Measurements from ENCODE around the gene DOK3. TPM values are rescaled to one million over a fixed set of nuclear protein-coding genes. Genes with fewer than 3 reads are reported as not detected.

DOK3 gene
- total RNA-seq, 2 experiments from 2014 or later, result 7.3 to 7.8 TPM

GRCh38 chr5:177494346-177495195, 15.1 kb downstream of the DOK3 start:
- CTCF ChIA-PET, result interaction anchor here (1.3 to 4.4 kb wide), 9 partner anchors 14 to 185 kb away, joined by 3 to 19 read pairs (median 6); no protein-coding TSS in a partner anchor

GRCh38 chr5:177493795-177494345, 15.8 kb downstream of the DOK3 start:
- no peaks in the 10 kb centered on the region for H3K9me3 Mint-ChIP-seq (ENCODE audit: insufficient read depth)
- POLR2A ChIA-PET, result interaction anchor here (1.2 to 2.9 kb wide), 3 partner anchors 9 to 67 kb away, joined by 3 to 12 read pairs (median 5); no protein-coding TSS in a partner anchor

More at GRCh38 chr5:177494346-177495195, 15.1 kb downstream of the DOK3 start:
- peaks cover 54% of the 10 kb centered on the region for H3K4me1 Mint-ChIP-seq (ENCODE audit: low read depth)
- no peak for DNase-seq
- no peak for ATAC-seq
- peaks cover 14% of the 10 kb centered on the region for H3K27me3 Mint-ChIP-seq (ENCODE audit: low read depth)
- H3K4me3 Mint-ChIP-seq, result no peak overlapping the region
- POLR2A ChIA-PET, result interaction anchor here (1.9 to 2.9 kb wide), 2 partner anchors 9 to 16 kb away, joined by 5 to 12 read pairs; no protein-coding TSS in a partner anchor
- peak overlapping the region; percentile 84 for H3K27ac Mint-ChIP-seq
- no peaks in the 10 kb centered on the region for H3K9me3 Mint-ChIP-seq (ENCODE audit: insufficient read depth)
- peaks cover 24% of the 10 kb centered on the region for H3K36me3 Mint-ChIP-seq (ENCODE audit: low read depth)

GRCh38 chr5:177492841-177493240, 16.8 kb downstream of the DOK3 start:
- ChIA-PET CTCF (interaction anchor here (0.6 to 4.4 kb wide), 9 partner anchors 9 to 103 kb away, joined by 3 to 19 read pairs (median 7); no protein-coding TSS in a partner anchor), POLR2A (interaction anchor here (0.8 to 2.9 kb wide), 4 partner anchors 15 to 66 kb away, joined by 3 to 12 read pairs (median 3); no protein-coding TSS in a partner anchor)
- Mint-ChIP-seq H3K27me3 (ENCODE audit: low read depth) (peaks cover 1% of the 10 kb centered on the region), H3K36me3 (ENCODE audit: low read depth) (peaks cover 28% of the 10 kb centered on the region), H3K4me1 (ENCODE audit: low read depth) (peaks cover 43% of the 10 kb centered on the region), H3K9me3 (ENCODE audit: insufficient read depth) (no peaks in the 10 kb centered on the region), H3K27ac (peak overlapping the region; percentile 18), H3K4me3 (no peak overlapping the region)
- DNase-seq (no peak), ATAC-seq (no peak)

More at GRCh38 chr5:177493795-177494345, 15.8 kb downstream of the DOK3 start:
- H3K27ac Mint-ChIP-seq, result peak overlapping the region; percentile 84
- H3K36me3 Mint-ChIP-seq (ENCODE audit: low read depth), result peaks cover 24% of the 10 kb centered on the region
- ATAC-seq (no peak), DNase-seq (no peak)
- CTCF ChIA-PET, result interaction anchor here (1.3 to 4.4 kb wide), 8 partner anchors 15 to 184 kb away, joined by 3 to 19 read pairs (median 7); no protein-coding TSS in a partner anchor
- peaks cover 11% of the 10 kb centered on the region for H3K27me3 Mint-ChIP-seq (ENCODE audit: low read depth)
- H3K4me1 Mint-ChIP-seq (ENCODE audit: low read depth), result peaks cover 53% of the 10 kb centered on the region
- no peak overlapping the region for H3K4me3 Mint-ChIP-seq

GRCh38 chr5:177491983-177492746, 17.5 kb downstream of the DOK3 start:
- CTCF ChIA-PET, result interaction anchor here (0.6 to 4.4 kb wide), 9 partner anchors 9 to 102 kb away, joined by 3 to 19 read pairs (median 7); no protein-coding TSS in a partner anchor
- peaks cover 33% of the 10 kb centered on the region for H3K36me3 Mint-ChIP-seq (ENCODE audit: low read depth)
- DNase-seq (no peak), ATAC-seq (no peak)
- no peaks in the 10 kb centered on the region for H3K27me3 Mint-ChIP-seq (ENCODE audit: low read depth)
- H3K27ac Mint-ChIP-seq, result no peak overlapping the region
- POLR2A ChIA-PET, result interaction anchor here (0.8 to 2.9 kb wide), 3 partner anchors 14 to 32 kb away, joined by 3 to 12 read pairs (median 3); no protein-coding TSS in a partner anchor
- H3K4me1 Mint-ChIP-seq (ENCODE audit: low read depth), result peaks cover 41% of the 10 kb centered on the region
- H3K4me3 Mint-ChIP-seq, result no peak overlapping the region
- no peaks in the 10 kb centered on the region for H3K9me3 Mint-ChIP-seq (ENCODE audit: insufficient read depth)

GRCh38 chr5:177491429-177491945, 18.1 kb downstream of the DOK3 start:
- peaks cover 34% of the 10 kb centered on the region for H3K36me3 Mint-ChIP-seq (ENCODE audit: low read depth)
- H3K27me3 Mint-ChIP-seq (ENCODE audit: low read depth), result no peaks in the 10 kb centered on the region
- H3K27ac Mint-ChIP-seq, result no peak overlapping the region
- H3K4me3 Mint-ChIP-seq, result no peak overlapping the region
- no peaks in the 10 kb centered on the region for H3K9me3 Mint-ChIP-seq (ENCODE audit: insufficient read depth)
- ChIA-PET POLR2A (no interaction called here), CTCF (interaction anchor here (0.6 to 2.0 kb wide), 3 partner anchors 10 to 36 kb away, joined by 3 to 7 read pairs (median 3); no protein-coding TSS in a partner anchor)
- peaks cover 41% of the 10 kb centered on the region for H3K4me1 Mint-ChIP-seq (ENCODE audit: low read depth)
- ATAC-seq, result no peak
- no peak for DNase-seq

GRCh38 chr5:177490992-177491391, 18.6 kb downstream of the DOK3 start:
- DNase-seq (no peak), ATAC-seq (no peak)
- no peaks in the 10 kb centered on the region for H3K9me3 Mint-ChIP-seq (ENCODE audit: insufficient read depth)
- no peak overlapping the region for H3K27ac Mint-ChIP-seq
- H3K27me3 Mint-ChIP-seq (ENCODE audit: low read depth), result no peaks in the 10 kb centered on the region
- ChIA-PET CTCF (interaction anchor here (0.6 to 0.9 kb wide), 2 partner anchors 13 to 36 kb away, joined by 3 read pairs; no protein-coding TSS in a partner anchor), POLR2A (no interaction called here)
- H3K36me3 Mint-ChIP-seq (ENCODE audit: low read depth), result peaks cover 38% of the 10 kb centered on the region
- H3K4me3 Mint-ChIP-seq, result no peak overlapping the region
- H3K4me1 Mint-ChIP-seq (ENCODE audit: low read depth), result peaks cover 36% of the 10 kb centered on the region

- CTCF ChIA-PET, result interaction anchor here (0.9 to 1.4 kb wide), 2 partner anchors 35 to 87 kb away, joined by 3 read pairs; no protein-coding TSS in a partner anchor
- H3K4me1 Mint-ChIP-seq (ENCODE audit: low read depth), result peaks cover 31% of the 10 kb centered on the region
These were observed 19.2 kb downstream of the DOK3 start for GRCh38 chr5:177490311-177490991.

GRCh38 chr5:177489119-177489716, 20.4 kb downstream of the DOK3 start:
- Mint-ChIP-seq H3K9me3 (ENCODE audit: insufficient read depth) (no peaks in the 10 kb centered on the region), H3K27ac (no peak overlapping the region), H3K36me3 (ENCODE audit: low read depth) (peaks cover 40% of the 10 kb centered on the region), H3K4me3 (no peak overlapping the region), H3K27me3 (ENCODE audit: low read depth) (no peaks in the 10 kb centered on the region), H3K4me1 (ENCODE audit: low read depth) (peaks cover 18% of the 10 kb centered on the region)
- POLR2A ChIA-PET, result no interaction called here
- CTCF ChIA-PET, result interaction anchor here (1.2 to 2.1 kb wide), 5 partner anchors 8 to 86 kb away, joined by 3 to 10 read pairs (median 8); partner anchors contain the start of gene PDLIM7
- no peak for DNase-seq
- no peak for ATAC-seq

More at GRCh38 chr5:177490311-177490991, 19.2 kb downstream of the DOK3 start:
- no peak for DNase-seq
- Mint-ChIP-seq H3K27ac (no peak overlapping the region), H3K9me3 (ENCODE audit: insufficient read depth) (no peaks in the 10 kb centered on the region), H3K36me3 (ENCODE audit: low read depth) (peaks cover 39% of the 10 kb centered on the region), H3K4me3 (no peak overlapping the region), H3K27me3 (ENCODE audit: low read depth) (no peaks in the 10 kb centered on the region)
- ATAC-seq, result no peak
- POLR2A ChIA-PET, result no interaction called here

- ChIA-PET POLR2A (interaction anchor here (1.0 kb wide), 1 partner anchor 13 kb away, joined by 3 read pairs; no protein-coding TSS in a partner anchor), CTCF (interaction anchor here (1.2 to 2.1 kb wide), 4 partner anchors 9 to 33 kb away, joined by 3 to 10 read pairs (median 8); partner anchors contain the start of gene PDLIM7)
- Mint-ChIP-seq H3K36me3 (ENCODE audit: low read depth) (peaks cover 40% of the 10 kb centered on the region), H3K27ac (no peak overlapping the region), H3K27me3 (ENCODE audit: low read depth) (no peaks in the 10 kb centered on the region), H3K9me3 (ENCODE audit: insufficient read depth) (no peaks in the 10 kb centered on the region), H3K4me1 (ENCODE audit: low read depth) (peaks cover 7% of the 10 kb centered on the region), H3K4me3 (no peak overlapping the region)
- DNase-seq (no peak), ATAC-seq (no peak)
These were observed 21.7 kb downstream of the DOK3 start for GRCh38 chr5:177487975-177488374.

- Mint-ChIP-seq H3K27me3 (ENCODE audit: low read depth) (no peaks in the 10 kb centered on the region), H3K36me3 (ENCODE audit: low read depth) (peaks cover 36% of the 10 kb centered on the region), H3K4me1 (ENCODE audit: low read depth) (peaks cover 2% of the 10 kb centered on the region), H3K4me3 (no peak overlapping the region), H3K27ac (no peak overlapping the region), H3K9me3 (ENCODE audit: insufficient read depth) (no peaks in the 10 kb centered on the region)
- POLR2A ChIA-PET, result no interaction called here
- CTCF ChIA-PET, result interaction anchor here (2.0 to 2.1 kb wide), 3 partner anchors 10 to 15 kb away, joined by 8 to 10 read pairs (median 8); partner anchors contain the start of gene PDLIM7
- ATAC-seq (no peak), DNase-seq (no peak)
These were observed 22.5 kb downstream of the DOK3 start for GRCh38 chr5:177487144-177487543.

Measured in activated CD8-positive, alpha-beta T cell treated with anti-CD3 and anti-CD28 coated beads, Interleukin-2, amount 10 ng/mL, durations not matched to agents 7 days and 5 days (primary cell).